Fibroblast of skin of right quadriceps (primary cell): Measurements from ENCODE around the gene HOXA11.

Experiments used
- DNase-seq: peaks from one replicate; pipeline ENCODE4 v3.0.0-alpha.2; 2013

Gene HOXA11

DNA sequence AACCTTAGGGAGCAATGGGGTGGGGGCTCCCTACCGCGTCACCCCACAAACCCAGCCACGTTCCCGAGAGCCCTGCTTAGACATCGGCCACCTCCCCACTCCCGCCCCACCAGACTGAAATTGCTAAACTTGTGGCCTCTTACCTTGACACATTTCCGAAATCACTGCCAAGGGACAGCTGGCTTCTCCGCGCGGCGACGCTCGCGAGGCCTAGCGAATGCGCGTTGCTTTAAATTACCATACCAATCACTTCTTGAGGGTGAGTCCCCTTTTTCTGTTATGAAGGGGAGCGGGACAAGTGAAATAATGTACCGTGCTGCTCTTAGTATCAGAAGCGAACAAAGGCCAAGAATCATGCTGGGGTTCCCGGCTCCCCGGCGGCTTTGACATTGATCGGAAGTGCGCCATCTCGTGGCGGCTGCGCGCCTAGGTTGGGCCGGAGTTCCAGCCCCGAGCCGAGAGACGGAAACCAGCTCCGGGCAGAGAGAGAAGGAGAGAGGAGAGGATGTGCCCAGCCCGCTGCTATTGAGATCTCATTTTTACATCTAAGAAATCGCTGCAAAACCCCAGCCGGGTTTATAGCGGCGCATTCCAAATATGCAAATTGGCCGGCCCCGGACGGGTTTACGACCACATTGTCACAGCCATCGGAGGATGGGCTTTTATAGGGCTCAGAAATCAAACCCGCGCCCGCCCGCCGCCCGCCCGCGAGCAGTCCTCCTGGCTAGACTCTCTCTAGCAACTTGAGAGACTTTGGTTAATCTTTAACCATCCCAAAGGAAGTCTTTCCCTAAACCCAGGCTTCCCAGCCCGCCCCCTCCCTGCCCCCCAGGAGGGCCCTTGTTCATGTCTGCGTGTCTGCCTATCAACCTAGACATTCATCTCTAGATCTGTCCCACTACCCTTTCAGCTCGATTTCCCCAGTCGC is 5.3 kb downstream of the HOXA11 start:
- peak; percentile 92 for DNase-seq

GRCh38 chr7:27179030-27179429 is 6.0 kb downstream of the HOXA11 start:
- DNase-seq: peak; percentile 28

DNA sequence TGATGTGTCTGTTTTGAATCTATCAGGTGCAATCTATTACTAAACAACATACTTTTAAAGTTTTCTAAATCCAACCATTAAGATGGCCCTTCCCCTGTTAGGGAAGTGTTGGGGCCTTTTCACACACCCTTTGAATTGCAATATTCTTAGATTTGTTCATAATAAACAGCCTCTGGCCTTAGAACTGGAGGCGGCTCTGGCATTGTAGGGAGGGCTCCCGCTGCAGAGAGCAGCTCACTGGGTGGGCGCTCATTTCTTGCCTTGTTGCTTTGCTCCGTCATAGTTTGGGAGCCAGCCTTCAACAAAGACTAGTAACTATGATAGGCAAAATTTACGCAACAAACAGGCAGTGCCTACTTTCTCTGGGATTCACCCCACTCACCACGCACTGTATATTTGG is 6.7 kb downstream of the HOXA11 start:
- DNase-seq: peak; percentile 65

- no peak for DNase-seq
These were observed 7.2 kb downstream of the HOXA11 start for GRCh38 chr7:27177795-27178320.

DNA sequence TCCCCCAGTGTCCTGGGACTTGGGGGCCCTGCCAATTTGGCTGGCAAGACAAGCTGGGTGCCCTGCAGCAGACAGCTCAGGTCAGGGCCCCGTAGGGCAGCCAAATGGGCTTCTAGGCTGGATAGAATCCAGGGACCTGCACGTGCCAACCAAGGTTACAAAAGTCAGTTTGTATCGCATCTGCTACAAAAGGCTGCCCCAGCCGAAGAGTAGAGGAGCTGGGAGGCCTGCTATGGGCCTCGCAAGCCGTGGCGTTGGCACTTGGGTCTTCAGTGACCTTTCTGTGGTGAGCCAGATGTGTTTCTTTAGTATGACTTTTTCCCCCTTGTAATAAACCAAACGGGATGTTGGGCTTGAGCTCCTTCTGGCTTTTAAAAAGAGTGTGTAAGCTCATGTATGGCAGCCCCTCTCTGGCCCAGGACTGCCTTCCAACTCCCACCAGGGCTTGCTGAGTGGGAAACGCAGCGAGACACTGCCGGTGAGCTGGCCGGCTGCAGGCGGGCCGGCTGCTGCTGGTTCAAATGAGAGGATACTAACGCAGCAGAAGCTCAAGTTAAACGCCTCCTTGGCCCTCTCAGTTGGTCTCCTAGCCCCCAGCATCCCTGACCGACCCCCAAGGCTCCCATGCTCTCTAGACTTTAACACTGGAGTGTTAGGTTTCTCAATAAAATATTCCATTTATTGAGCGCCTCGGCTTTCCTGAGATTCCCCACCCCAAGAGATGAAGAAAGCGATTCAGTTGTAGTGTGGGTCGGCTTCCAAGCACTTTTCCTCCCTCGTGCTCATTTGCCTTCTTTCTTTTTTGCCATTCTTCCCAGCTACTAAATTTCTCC is 7.9 kb downstream of the HOXA11 start:
- peak; percentile 34 for DNase-seq

DNA sequence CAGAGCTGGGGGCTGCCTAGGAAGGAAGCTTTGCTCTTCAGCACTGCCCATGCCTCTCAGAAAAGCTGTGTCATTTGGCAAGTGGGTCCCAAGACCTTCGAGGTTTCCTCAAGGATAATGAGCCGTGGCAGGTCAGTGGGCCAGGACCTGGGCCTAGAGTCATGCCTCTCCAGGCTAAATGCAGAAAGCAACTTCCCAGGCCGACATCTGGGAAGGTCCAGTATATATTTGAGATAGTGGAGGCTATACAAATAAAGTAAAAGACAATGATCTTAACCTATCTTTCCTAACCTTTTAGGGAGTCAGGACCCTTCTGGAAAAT is 8.5 kb downstream of the HOXA11 start:
- no peak for DNase-seq

DNA sequence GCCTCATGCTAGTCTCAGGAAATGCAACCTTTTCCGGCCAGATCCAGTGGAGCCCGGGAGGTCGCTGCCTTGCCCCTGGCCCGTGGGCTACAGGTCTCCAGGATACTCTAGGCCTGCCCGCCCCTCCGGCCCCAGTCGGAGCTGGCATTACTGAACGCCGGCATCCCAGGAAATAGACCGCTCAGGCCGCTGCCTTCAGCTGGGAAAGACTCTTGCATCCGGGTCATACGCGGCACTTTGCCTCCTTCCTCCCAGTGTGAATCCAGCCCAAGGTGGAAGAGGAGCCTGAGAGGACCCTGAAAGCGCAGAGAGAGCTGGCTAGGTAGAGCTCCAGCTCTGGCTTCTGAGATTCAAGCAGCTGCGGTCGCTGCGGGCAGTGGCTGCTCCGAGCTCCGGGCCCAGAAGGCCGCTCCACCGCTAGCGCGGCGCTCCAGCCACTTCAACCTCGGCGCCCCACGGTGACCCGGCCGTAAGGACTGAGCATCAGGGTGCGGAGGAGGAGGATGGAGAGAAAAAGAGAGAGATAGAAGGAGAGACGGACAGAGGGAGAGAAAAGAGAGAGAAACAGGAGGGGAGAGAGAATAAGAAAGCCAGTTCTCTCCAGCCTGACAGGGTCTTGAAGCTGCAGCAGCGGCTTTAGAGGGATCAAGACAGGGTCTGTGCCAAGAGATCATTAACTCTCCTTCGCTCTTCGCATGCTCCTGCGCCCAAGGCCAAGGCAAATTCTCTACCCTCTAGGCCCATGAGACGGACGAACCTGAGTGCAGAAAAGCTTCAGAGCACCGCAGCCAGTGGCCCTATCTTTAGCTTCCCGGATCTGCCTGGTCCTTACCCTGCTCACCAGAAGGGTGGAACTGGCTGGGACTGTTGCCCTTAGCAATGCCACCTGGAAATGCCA is 9.2 kb downstream of the HOXA11 start:
- peak; percentile 57 for DNase-seq

DNA sequence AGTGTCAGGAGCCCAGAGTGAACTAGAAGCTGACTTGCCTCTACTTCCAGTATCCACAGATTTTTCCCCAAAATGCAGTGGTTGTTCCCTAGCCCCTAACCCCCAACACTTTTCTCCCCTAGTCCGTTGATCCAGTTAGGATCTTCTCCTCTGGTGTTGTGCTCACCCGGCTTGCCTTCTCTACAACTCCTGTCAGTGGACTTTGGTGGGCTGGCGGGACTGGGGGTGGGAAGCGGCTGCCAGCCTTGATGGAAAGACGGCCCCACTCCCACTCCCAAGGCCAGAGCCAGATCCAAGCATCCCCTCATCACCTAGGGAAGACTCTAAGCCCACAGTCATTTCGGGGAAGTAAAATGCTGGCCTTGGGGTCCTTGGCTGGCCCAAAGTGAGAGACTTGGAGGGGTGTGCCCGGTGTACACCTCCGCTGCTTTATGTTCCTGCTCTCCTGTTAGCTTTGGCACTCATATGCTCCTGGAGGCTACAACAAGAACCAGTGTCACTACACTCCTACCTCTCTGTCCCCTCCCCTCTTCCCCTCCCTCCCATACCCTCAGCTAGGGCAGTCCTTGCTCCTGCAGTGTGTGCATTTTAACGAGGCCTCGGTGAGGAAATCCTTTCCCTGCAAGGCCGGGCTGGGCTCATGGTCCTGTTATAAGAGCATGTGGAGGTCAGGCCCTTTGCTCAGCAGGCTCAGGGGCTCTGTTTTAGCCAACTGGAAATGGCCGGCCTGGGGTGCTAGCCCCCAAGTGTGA is 10.0 kb downstream of the HOXA11 start:
- DNase-seq: peak; percentile 78

DNA sequence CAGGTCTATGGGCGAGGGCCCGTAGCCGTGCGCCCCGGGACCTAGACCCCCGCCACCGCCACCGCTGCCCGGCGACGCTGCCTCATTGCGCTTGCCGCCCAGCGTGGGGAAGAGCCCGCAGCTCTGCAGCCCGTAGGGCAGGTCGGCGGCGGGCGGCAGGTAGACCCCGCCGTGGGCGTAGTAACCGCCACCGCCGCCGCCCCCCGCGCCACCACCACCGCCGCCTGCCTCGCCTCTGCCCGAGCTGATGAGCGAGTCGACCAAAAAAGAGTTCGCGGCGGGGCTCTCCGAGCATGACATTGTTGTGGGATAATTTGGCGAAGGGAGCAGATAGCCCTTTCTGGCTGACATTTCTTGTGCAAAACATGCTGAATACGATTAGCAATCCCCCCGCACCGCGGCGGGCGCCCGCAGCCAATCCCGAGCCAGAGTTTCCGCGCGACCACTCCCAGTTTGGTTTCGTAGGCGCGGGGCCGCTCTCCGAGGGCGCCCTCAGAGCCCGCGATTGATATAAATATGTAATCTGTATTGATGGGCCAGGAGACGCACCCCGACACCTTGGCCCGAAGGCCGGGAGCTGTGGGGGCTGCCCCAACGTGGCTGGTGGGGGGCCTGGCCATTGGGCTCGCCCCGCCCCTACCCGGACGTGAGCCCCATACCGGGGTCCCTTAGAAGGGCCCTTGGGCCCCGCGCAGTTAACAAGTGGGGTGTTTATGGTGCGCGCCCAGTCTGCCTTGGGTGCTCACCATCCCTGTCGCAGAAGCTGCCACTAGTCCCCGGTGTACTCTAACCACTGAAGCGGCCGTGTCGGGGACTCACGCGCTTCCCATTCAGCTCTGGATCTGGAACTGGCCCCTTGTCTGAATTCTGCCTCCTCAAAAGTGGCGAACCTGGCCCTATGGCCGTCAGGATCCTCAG is 10.8 kb downstream of the HOXA11 start, which contains the start of gene HOXA10:
HOXA10 (minus strand) TSS at position 365 of the 918 bp plus-strand sequence; CDS start at position 351, 14 bp downstream.
- DNase-seq: peak; percentile 89

DNA sequence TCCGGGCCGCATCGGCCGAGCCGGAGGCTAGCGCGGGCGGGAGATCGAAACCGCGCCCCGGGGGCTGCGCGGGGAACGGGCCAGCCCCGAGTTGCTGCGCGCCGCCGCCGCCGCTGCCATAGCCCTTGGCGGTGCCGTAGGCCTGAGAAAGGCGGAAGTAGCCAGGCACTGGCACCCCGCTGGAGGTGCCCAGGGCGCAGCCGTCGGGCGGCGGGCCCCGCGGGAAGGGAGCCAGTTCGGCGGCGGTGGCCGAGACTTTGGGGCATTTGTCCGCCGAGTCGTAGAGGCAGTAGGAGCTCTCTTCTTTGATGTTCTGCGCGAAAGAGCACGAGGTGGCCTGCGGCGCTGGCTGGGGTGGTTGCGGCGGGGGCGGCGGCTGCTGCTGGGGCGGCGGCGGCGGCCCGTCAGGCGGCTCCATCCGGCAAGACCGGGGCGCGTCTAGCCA is 11.5 kb downstream of the HOXA11 start:
- DNase-seq: peak; percentile 38

GRCh38 chr7:27172823-27173510 is 12.1 kb downstream of the HOXA11 start:
- DNase-seq: peak; percentile 87

GRCh38 chr7:27172315-27172774 is 12.7 kb downstream of the HOXA11 start:
- peak; percentile 69 for DNase-seq

- DNase-seq: peak; percentile 56
These were observed 13.3 kb downstream of the HOXA11 start for GRCh38 chr7:27171637-27172314.

- DNase-seq: peak; percentile 32
These were observed 13.8 kb downstream of the HOXA11 start for GRCh38 chr7:27171325-27171636.

DNA sequence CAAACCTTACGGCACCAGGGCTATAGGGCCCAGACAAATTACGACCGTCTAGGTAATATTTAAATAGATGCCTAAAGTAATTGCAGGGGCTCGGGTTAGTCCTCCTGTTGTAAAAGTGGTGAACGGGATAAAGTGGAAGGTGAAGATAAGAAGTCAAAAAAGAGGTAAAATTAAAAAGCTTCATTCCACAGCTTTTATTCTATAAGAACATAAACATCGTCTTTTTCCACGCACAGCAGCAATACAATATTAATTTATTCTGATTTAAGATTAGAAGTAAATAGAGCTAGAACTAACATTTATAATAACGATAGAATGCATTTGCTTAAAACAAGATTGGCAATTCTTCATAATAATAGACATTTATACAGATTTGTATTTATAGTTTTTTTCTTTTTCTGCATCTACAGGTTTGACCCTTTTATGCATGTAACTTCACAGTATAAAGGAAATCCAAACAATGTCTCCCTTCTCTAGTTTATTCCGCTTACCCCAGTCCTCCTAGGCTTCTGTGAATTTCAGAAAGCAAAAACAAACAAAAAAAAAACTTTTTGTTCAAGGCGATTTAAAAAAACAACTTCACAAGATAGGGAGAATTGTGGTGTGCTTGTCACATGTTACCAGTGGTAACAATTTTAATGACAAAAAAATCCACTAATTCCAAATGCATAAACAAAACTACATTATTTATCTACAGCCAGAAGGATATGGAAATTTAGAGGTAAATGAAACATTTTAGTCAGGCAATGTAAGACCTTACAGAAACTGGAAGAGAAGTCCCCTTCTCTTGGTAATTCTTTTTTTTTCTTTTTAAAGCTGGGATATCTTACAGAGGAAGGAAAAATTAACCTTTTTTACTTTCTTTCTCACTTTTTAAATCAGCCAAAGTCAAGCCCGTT is 14.4 kb downstream of the HOXA11 start:
- no peak for DNase-seq

DNA sequence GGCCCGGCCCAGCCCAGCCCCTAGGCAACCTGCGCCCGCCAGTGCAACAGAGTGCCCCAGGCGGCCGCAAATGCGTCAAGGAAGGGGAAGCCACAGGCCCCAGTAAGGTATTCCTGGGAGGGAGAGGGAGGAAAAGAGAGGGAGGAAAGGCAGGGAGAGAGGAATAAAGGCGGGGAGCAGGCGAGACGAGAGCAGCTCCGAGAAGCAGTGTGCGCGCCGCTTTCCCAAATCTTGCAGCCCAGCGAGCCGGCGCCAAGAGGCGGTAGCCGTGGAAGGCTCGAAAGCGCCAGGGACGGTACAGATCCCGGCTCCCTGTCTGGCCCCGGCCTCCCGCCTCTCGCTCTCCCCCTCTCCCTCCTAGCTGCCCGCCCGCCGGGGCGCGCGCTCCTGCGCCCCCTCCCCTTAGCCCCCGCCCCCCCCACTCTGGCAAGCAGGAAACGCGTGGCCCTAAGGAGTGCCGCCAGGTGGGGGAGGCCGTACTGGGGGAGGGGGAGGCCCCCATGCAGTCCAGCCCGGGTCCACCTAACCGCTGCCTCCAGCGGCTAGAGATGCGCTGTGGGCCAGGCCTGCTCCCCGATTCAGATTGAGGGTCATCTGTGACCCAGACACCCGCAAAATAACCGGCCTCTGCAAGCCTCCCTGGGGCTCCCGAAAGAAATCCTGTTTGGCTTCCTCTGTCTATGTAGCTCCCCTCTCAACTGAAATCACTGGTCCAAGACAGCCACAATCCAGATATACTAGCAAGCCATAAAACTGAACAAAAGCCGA is 15.2 kb downstream of the HOXA11 start:
- peak; percentile 70 for DNase-seq

DNA sequence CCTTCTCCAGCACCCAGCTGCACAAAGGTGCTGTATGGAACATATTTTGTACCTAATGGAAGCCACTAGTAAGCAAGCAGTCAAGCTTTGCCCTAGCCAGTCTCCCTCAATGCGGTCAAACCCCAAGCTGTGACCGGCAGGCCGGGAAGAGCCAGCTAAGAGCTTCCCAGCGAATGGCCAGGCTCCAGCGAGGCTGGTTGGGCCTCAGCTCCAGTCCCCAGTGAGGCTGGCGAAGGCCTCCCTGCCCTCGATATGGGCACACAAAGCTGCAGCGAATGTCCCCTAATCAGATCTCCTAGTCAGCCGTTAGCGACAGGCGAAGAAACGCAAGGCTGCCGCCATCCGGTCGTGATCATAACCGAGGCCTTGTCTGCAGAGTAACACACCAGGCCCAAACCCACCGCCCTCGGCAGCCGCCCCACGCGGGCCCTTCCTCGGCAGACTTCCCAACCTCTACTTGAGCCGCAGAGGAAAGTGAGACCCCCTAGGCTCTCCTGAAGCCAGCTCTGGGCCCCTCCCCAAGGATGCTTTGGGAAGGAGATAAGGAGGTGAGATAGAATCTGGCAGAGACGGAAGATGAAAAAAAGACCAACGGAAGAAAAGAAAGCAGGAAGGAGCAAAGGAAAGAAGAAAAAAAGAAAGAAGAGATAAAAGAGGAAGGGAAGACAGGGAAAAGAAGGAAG is 16.6 kb downstream of the HOXA11 start:
- peak; percentile 79 for DNase-seq
